IPS DF 4.7 (cell line): ENCODE data around the gene RASGRF2.
"Not testable (repeated sequence)": the region's sequence is repeated elsewhere in the genome, so short reads cannot be mapped to it uniquely, and the experiment has no call there.

ENCODE experiments used
- DNase-seq: peaks from one replicate; pipeline ENCODE4 v3.0.0-alpha.2; 2013; ENCODE audit warnings: low spot score; ENCODE audit errors: extremely low read depth

Gene RASGRF2

DNA sequence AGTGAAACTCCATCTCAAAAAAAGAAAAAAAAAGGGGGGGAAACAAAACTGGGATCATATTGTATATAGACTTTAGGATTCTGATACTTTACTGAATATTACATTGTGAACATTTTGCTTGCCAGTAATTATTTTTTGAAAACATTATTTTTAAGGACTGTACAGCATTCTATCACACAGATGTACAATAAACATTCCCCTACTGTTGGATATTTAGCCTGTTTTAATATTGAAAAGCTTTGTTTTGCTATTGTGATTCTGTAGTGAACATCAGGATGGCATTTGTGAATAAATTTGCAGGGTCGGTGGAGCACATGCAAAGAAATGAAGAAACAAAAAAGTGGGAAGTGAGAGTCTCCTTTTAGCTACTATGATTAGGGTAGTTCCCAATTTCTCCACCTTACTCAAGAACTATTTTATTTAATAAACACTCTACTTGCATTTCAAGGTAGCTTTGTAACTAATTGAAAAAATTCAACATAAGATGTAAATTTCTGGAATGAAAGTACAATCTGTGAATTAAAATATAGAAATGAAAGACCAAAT lies 18.7 kb downstream of the RASGRF2 start:
- DNase-seq, result no peak

DNA sequence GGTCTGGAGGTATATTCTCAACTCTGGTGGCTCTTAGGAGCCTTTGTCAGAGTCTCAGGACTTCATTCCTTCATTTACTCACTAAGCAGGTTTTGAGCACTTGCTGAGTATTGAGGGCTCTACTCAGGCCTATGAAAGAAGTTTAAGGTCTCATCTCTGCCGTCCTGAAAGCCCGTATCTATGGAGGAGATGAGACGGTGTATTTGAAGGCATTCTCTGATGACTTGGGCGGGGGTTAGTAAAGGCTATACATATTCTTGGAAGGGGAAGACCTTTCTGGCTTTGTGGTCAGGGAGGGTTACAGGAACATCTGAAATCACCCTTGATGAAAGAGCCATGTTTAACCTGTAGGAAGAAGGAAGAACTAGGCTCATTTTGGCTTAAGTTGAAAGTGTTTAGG lies 21.9 kb downstream of the RASGRF2 start:
- no peak for DNase-seq

DNA sequence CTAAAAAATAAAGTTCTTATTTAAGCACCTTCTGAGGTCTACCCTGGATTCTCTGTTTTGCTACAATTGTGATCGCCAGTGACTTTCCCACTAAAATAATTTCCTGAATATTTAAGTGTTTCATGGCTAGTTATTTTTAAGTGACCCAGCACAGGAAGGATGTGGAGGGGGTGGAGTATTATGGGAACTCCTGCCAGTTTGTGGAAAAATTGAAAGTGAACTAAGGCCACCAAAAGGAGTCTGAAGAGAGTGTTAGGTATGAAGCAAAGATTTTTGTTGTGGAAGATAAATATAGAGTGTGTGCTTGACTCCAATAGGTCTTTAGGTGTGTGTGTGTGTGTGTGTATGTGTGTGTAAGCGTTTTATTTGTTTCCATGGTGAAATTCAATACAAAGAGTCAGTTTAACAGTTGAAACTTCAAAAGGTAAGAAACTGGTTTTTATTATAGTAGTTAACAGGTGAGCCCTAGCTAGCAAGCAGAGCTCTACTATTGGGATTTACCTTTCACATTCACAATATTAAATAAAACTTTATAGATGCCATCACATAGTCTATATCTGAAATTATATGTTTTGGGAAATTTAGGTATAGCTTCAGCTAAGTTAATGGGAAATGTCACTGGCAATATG lies 25.6 kb downstream of the RASGRF2 start:
- DNase-seq, result no peak

DNA sequence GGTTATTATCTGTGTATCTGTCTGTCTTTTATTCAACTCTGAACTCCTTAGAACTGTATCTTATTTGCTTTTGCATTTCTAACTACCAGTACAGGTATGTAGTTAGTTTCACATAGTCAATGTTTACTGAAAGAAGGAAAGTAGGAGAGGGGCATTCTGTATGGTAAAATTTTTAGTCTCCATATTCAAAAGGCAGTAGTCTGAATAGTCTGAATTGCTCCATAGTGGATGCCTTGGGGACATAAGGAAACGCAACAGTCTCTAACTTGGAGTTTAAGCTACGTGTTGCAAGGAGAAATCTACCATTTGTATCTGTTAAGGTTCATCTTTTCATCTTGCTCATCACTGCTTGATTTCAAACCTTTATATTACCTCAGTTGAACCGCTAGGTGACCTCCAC lies 26.2 kb downstream of the RASGRF2 start:
- no peak for DNase-seq

DNA sequence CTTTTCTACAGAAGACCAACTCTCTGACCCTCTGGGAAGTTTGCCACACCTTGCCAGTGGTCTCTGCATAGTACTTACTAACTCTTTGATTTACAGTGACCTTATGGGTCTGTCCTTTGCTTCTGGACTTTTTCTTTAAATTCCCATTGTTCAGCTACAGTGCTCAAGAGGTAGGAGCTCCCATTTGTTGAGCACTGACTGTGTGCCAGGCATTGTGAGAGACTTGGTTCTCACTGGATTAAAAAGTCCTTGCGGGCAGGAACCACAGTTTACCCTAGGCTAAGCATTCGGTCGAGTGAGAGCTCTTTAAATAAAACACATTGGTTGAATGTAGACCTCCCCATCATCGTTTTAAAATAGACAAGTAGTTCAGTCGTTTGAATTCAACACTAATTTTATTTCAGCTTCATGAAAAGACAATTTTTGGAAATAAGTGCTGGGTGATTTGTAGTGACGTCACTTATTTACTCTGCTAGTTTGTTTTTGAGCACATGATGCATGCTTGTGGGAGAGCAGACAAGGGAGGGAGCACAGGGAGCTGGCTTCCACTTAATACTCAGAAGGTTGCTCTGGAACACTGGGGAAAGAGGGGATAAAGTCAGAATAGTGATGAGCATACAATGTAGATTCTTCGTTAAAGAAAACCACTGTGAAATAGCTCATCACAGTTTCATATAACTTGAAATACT lies 27.1 kb downstream of the RASGRF2 start:
- DNase-seq, result no peak

DNA sequence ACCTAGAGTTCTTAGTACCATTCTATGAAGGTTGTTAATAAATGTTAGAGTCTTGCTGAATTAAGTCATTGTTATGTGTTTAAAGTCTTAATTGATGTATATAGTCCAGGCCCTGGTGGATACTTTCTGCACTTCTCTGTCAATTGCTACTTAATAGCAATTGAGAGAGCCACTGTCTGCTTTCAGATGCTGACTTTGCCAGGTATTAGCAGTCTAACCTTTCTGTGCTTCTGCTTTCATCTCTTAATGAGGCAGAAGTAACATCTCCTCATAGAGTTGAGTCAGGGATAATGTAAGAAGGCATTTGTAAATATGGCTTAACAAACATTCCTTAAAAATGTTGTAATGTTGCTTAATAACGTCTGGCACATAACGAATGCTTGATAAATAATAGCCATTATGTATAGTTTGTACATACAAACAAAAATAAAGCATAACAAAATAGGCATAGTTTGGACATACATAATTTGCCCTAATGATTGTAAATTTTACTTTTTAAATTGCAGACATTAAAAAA lies 28.3 kb downstream of the RASGRF2 start:
- DNase-seq, result no peak

DNA sequence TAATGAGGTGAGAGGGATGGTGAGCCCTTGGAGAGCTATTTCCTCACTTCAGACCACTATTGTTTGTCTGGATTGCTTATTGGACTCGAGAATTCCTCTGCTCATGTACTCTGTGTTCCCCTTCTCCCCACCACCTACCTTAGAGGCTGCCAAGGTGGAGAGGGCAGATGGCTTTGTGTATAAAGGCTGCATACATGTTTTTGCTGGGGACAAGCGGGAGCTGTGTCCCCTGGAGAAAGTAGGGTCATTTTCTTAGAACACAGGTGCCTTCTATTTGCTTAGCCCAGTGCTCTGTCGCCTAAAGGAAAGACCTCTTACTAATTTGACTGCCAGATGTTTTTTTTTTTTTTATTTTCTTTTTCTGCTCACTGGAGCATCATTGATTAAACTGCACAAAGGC lies 29.7 kb downstream of the RASGRF2 start:
- DNase-seq, result no peak

DNA sequence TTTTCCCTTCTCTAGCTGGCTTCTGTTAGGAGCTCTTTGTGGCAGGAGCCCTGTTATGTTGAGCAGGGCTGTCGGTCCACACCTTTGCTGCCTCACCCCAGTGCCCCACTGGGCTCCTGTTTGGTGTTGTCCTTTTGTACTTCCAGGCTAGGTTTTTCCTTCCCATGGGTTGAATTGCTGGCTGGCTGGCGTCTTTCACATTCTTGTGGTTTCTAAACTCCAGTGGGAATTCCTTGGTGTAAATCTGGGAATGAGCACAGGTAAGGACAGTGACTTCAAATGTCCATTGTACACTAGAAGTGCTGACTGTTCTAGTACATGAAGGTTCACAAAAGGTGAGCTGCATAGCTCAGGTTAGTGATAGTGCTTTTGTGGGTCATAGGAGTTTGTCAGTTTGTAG lies 30.4 kb downstream of the RASGRF2 start:
- no peak for DNase-seq

DNA sequence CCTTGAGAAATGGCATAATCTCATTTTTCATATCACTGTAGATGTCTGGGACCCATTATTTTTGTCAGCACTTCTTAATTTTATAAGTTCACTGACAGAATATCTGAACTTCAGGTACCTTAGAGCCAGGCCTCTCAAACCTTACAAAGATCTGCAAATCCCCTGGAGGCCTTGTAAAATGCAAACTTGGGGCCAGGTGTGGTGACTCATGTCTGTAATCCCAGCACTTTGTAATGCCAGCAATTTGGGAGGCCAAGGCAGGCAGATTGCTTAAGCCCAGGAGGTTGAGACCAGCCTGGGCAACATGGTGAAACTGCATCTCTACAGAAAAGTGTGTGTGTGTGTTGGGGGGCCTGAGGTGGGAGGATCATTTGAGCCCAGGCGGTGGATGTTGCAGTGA lies 30.8 kb downstream of the RASGRF2 start:
- no peak for DNase-seq

DNA sequence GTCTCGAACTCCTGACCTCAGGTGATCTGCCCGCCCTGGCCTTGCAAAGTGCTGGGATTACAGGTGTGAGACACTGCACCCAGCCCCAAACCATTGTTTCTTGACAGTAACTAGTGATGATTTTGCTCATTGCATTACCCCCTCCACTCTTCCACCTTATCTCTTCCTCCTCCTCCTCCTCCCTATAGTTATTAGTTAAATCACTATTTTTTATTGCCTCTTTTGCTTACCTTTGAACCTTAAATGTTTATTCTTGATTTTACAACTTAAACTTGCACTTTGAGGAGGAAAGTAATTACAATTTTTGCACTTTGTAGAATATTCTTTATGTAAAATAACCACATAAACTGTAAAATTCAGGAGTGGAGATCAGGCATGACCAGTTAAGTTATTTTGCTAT lies 35.7 kb downstream of the RASGRF2 start:
- no peak for DNase-seq

DNA sequence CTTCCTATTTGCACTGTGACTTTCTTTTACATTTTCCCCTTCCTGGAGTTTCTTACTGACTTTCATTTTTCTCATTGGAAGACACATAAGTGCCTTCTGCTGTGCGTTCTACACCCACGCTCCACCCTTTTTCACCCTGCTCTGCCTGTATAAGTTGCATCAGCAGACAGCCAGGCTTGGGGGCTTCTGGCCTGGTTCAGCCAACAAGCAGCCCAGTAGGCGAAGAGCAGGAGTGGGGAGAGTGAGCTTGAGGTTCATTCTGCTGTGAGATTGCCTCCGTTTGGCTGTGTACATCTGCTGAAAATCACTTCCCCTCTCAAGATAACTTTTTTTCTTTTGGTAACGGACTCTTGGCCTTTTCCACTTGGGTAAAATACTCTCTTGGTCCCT lies 38.4 kb downstream of the RASGRF2 start:
- no peak for DNase-seq

DNA sequence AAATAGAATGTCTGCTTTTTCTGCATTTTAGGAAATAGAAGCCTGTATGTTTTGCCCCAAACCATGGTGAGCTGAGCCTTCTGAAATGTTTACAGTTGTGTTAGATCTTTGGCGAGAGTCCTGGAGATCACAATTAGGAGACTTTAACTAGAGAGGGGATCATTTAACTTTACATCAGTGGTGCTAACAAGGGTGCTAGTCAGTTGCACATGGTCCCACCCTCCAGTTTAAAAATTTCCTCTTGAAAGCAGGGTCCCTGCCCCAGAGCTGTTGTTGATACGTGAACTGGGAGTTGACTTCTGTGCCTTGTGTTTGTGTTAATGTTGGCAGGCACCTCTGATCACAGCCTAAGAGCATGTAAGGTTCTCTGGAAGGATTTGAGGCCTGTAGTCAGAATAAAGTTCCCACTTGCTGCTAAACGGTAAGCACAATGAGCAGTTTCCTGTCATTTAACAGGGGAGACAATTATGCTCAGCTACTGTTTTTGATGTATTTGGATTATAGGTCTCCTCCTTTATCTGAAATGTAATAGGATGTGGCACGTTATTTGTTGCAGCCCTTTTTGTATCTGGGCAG lies 43.7 kb downstream of the RASGRF2 start:
- no peak for DNase-seq

DNA sequence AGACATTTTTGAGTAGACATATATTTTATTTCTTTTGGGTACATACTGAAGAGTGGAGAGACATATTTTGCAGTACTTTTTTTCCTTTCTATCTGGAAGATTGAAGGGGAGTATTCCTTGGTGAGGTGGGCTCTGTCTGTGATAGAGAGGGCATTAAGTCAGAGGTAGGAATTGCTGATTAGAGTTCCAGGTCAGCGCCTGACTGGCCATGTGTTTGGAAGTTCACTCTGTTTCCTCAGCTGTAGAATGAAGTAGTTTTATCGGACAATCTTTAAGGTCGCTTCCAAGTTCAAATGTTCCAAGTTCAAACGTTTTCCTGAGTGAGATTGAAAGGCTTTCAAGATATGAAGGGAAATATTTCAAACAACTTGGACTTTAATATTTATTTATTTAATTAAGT lies 45.5 kb downstream of the RASGRF2 start:
- DNase-seq, result no peak

DNA sequence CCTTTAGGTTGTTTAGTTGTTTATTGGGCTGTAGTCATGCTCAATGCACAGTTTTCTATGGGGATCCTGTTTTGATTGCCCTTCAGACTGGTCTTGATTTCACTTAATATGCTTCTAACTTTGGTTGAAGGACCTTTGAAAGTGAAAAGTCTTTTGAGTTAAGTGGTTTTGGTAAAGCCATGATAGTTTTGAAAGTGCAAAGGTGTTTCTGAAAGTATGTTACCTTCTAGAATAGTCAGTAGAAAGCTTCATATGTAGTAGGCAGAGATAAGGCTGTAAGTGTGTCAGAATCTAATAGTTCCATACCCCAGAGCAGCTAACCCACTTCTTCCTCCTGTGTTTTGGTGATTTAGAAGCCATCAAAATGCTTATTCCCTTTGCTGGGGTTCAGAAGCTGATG lies 46.1 kb downstream of the RASGRF2 start:
- no peak for DNase-seq

DNA sequence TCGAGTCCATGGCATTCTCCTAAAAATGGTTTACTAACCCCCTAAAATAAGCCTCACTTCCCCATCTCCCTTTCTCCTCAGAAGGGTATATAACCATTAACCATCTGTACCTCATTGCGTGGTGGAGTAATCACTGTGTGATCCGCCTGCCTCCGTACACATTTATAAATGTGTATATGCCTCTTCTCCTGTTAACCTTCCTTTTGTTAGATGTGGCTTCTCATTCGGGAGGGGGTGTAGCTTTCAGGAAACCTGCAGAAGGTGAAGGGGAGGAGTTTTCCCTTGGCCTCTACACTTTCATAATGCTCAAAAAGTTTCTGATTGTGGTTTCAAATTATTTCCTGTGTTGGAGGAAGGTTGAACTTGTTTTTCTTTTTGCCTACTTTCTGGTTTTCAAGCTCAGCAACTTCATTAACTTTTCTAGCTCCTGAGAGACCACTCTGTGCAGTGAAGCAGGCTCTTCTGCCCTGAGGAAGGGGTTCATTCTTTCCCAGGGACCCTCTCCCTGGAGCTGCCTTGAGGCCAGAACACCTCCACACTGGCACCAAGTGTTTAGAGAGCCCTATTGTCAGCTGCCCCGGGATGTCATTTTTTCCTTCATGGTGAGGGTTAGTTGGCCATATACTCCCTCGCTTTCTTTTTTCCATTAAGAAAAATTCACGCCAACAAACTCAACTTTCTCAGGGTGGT lies 46.9 kb downstream of the RASGRF2 start:
- no peak for DNase-seq

DNA sequence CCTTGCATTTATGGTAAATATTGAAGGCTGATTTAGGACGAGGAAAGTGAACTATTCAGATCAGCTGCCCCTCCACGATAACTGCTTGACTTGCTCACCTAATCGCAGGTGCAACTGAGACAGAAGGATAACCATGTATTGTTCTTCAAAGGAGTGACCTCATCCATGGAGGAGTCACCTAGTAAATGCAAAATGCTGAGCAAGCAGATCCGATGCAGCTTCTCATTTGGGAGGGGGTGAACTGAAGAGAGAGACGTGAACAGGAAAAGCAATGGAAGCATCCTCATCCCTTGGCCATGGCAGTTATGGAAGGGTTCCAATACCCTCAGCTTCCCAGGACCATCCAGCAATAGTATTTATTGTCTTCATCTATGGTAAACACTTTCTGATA lies 47.5 kb downstream of the RASGRF2 start:
- no peak for DNase-seq

DNA sequence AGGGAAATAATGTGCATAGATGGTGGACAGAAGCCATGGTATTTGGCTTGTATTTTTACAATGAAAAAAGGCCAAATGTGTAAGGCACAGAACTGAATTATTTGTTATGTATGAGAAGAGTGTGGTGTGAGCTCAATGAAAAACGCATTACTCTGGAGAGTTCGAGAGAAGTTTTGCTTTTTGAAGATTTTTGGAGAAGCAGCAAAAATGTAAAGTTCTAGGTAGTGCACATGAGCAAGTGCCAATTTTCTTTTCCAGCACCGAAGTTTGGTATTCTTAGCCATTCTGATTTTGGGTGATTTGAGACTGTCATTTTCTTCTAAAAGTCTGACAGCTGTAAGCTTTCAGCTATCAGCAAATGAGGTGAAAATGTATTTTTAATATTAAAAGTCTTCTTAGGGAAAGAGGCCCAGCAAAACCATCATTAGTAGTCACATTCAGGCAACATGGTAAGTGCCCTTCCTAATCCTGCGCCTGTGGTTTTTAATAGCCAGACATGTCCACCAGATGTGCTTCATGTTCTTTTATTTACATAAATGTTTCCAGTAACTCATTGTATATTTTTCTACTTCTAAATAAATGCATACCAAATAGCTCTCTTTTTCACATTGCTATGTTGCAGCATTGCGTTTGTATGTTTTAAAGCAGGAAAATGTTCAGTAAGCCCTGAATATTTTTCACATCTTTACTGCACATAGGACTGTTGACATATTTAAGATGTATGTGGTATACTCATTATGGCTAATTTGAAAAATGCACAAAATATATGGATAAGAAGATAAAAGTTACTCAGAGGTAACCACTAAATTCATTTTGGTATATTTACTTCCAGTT lies 50.4 kb downstream of the RASGRF2 start:
- DNase-seq, result no peak

DNA sequence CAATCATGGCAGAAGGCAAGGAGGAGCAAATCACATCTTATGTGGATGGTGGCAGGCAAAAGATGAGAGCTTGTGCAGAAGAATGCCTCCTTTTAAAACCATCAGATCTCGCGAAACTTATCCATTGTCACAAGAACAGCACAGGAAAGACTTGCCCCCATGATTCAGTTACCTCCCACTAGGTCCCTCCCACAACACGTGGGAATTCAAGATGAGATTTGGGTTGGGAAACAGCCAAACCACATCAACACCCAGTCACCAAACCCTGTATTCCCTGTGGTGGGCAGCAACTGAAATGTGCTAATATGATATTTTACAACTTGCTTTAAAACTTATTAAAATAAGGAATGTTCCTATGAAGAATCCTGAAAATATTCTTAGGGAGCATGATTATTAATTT lies 54.2 kb downstream of the RASGRF2 start:
- no peak for DNase-seq

DNA sequence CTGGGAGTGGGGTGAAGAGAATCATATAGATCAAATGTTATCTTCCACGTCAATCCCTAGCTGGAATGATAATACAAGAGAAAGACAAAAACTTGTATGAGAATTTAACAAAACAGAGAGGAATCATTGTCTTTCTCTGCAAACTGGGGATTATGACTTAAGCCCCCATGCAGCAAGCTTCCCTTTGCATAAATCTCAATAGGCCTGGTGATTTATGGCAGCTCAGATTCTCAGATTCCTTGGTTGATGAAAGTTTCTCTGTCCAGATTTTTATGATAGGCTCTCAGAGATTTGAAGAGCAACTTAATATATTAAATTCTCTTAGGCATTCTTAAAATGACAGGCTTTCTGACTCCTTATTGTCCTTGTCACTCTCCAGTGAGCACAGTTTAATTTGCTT lies 56.0 kb downstream of the RASGRF2 start:
- DNase-seq, result no peak

DNA sequence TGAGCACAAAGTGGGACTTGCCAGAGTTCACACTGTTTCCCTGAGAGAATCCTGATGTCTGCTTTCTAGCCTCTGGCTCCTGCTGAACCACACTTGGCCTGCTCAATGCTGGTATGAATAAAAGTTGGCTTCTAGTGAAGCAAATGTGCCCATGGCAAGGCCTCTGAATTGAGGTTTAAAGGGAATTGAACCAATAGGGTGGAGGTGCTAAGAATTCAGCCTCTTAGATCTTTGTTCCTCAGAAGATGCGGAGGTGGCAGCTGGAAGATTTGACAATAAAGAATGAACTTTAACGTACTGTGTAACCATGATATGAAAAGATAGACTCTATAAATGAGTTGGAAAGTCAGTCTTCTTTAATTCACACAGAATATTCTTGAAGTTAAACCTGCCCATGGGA lies 57.2 kb downstream of the RASGRF2 start:
- DNase-seq, result no peak

DNA sequence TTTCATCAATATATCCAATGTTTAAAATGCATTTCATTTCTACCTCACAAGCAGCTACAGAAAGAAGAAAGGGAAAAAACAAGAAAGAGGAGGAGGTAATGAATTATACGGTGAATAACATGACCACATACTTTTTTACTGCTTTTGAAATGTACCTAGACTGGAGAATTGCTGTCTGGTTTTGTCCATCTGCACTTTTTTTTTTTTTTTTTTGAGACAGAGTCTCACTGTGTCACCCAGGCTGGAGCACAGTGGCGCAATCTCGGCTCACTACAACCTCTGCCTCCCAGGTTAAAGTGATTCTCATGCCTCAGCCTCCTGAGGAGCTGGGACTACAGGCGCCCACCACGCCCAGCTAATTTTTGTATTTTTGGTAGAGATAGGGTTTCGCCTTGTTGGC lies 58.4 kb downstream of the RASGRF2 start:
- not testable (repeated sequence) for DNase-seq
